BE2C (cell line): ENCODE data around the gene C16orf74.

ENCODE experiments used
- DNase-seq: peaks from one replicate; pipeline ENCODE4 v3.0.0-alpha.2; 2020
- H3K27me3 ChIP-seq: fragments of 250-450 bp; sonication (Bioruptor Pico); 2 replicates; pipeline ENCODE4 v1.5.1; 2020; ENCODE audit warnings: mild to moderate bottlenecking
- H3K36me3 ChIP-seq: fragments of 250-450 bp; sonication (Bioruptor Pico); 2 replicates; pipeline ENCODE4 v1.5.1; 2020; ENCODE audit warnings: mild to moderate bottlenecking
- H3K4me1 ChIP-seq: fragments of 250-450 bp; sonication (Bioruptor Pico); 2 replicates; pipeline ENCODE4 v1.5.1; 2020
- H3K4me3 ChIP-seq: 2 replicates; pipeline ENCODE4 v1.5.1; 2011; ENCODE audit warnings: low read depth, low read length
- H3K9me3 ChIP-seq: fragments of 250-450 bp; sonication (Bioruptor Pico); 2 replicates; pipeline ENCODE4 v1.5.1; 2020
- CTCF ChIP-seq: IDR thresholded peaks from 2 replicates; pipeline ENCODE4 v1.5.1; 2012; ENCODE audit warnings: mild to moderate bottlenecking, low read depth, low read length

The C16orf74 gene

DNA sequence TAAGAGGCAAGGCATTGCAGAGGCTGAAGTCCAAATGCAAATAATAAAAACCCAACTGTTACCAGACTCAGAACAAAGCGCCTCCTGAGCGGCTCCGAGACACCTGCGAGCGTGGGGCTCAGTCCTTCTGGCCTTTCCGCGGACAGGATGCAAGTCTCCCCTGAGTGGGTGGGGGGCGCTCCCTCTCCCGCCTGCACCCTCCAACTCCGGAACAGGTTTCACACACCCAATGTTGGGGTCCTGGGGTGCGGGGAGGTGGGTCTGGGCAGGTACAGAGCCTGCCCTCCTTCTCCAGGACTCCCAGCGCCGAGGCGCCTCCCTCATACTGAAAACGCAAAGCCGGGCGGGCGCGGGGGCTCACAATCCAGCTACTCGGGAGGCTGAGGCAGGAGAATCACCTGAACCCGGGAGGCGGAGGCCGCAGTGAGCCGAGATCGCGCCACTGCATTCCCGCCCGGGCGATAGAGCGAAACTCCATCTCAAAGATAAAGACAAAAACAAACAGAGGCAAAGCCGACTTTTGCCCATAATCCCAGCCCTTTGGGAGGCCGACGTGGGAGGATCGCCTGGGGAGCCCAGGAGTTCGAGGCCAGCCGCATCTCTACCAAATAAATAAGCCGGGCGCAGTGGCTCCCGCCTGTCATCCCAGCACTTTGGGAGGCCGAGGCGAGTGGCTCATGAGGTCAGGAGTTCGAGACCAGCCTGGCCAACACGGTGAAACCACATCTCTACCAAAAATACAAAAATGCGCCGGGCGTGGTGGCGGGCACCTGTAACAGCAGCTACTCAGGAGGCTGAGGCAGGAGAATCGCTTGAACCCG is 63.0 kb downstream of the C16orf74 start:
- peak overlapping the region; percentile 66 for H3K4me3 ChIP-seq
- peaks cover 20% of the 10 kb centered on the region for H3K36me3 ChIP-seq
- H3K4me1 ChIP-seq, result no peaks in the 10 kb centered on the region
- TF ChIP-seq CTCF, result no peak
- H3K27me3 ChIP-seq, result no peaks in the 10 kb centered on the region
- H3K9me3 ChIP-seq, result no peaks in the 10 kb centered on the region
- no peak for DNase-seq

DNA sequence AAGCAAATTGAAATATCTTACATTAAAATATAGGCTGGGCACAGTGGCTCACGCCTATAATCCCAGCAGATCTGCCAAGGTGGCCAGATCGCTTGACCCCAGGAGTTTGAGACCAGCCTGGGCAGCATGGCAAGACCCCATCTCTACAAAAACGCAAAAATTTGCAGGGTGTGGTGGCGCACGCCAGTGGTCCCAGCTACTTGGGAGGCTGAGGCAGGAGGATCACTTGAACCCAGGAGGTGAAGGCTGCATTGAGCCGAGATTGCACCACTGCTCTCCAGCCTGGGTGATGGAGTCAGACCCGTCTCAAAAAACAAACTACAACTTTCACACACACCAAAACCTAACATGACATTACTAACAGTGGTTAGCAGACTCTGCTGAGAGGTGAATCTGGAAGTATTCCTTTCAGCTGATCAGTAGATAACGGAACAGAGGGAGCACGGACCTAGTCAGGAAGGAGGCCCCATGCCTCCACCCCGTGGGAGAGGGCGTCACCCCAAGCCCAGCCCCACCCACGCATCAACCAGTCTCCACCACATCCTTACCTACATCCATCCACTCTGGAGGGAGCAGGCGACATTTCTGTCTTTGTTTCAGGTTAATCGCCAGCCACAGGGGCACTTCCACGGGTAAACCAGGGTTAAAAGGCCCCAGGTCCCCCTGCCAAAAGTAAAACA is 63.8 kb downstream of the C16orf74 start:
- peaks cover 22% of the 10 kb centered on the region for H3K36me3 ChIP-seq
- H3K4me3 ChIP-seq, result no peak overlapping the region
- no peaks in the 10 kb centered on the region for H3K9me3 ChIP-seq
- no peaks in the 10 kb centered on the region for H3K4me1 ChIP-seq
- no peak for TF ChIP-seq CTCF
- no peaks in the 10 kb centered on the region for H3K27me3 ChIP-seq
- DNase-seq, result no peak

- peaks cover 35% of the 10 kb centered on the region for H3K36me3 ChIP-seq
Observed at GRCh38 chr16:85685251-85685650, 65.6 kb downstream of the C16orf74 start.

GRCh38 chr16:85683363-85683762 is 67.5 kb downstream of the C16orf74 start:
- Histone ChIP-seq H3K4me3 (no peak overlapping the region), H3K4me1 (no peaks in the 10 kb centered on the region), H3K9me3 (no peaks in the 10 kb centered on the region), H3K27me3 (no peaks in the 10 kb centered on the region), H3K36me3 (peaks cover 52% of the 10 kb centered on the region)
- no peak for DNase-seq
- no peak for TF ChIP-seq CTCF

More at GRCh38 chr16:85685251-85685650, 65.6 kb downstream of the C16orf74 start:
- H3K4me3 ChIP-seq, result no peak overlapping the region
- H3K27me3 ChIP-seq, result no peaks in the 10 kb centered on the region
- H3K9me3 ChIP-seq, result no peaks in the 10 kb centered on the region
- no peaks in the 10 kb centered on the region for H3K4me1 ChIP-seq
- DNase-seq, result no peak
- no peak for TF ChIP-seq CTCF

GRCh38 chr16:85682516-85682915 is 68.4 kb downstream of the C16orf74 start:
- H3K9me3 ChIP-seq, result no peaks in the 10 kb centered on the region
- no peak for DNase-seq
- no peak for TF ChIP-seq CTCF
- no peaks in the 10 kb centered on the region for H3K4me1 ChIP-seq
- H3K4me3 ChIP-seq, result no peak overlapping the region
- H3K36me3 ChIP-seq, result peaks cover 58% of the 10 kb centered on the region
- H3K27me3 ChIP-seq, result no peaks in the 10 kb centered on the region

GRCh38 chr16:85681255-85681654 is 69.6 kb downstream of the C16orf74 start:
- no peak for DNase-seq
- Histone ChIP-seq H3K4me3 (no peak overlapping the region), H3K36me3 (peaks cover 61% of the 10 kb centered on the region), H3K27me3 (no peaks in the 10 kb centered on the region), H3K9me3 (no peaks in the 10 kb centered on the region), H3K4me1 (peaks cover 1% of the 10 kb centered on the region; the same call in 1 of the 2 replicates)
- no peak for TF ChIP-seq CTCF
